Epithelial cell of esophagus (primary cell): ENCODE measurements around the gene LZTR1.

Source experiments
- DNase-seq: peaks from one replicate; pipeline ENCODE4 v3.0.0; 2010; ENCODE audit warnings: low read depth
- H3K4me3 ChIP-seq: 2 replicates; pipeline ENCODE4 v1.5.1; 2011; ENCODE audit warnings: mild to moderate bottlenecking, low read length, control low read depth
- CTCF ChIP-seq: IDR thresholded peaks from 2 replicates; pipeline ENCODE4 v1.5.1; 2011; ENCODE audit warnings: low read depth, mild to moderate bottlenecking, low read length, control low read depth, inconsistent platforms; ENCODE audit not compliant: insufficient read depth; ENCODE audit errors: missing control alignments

LZTR1 gene

DNA sequence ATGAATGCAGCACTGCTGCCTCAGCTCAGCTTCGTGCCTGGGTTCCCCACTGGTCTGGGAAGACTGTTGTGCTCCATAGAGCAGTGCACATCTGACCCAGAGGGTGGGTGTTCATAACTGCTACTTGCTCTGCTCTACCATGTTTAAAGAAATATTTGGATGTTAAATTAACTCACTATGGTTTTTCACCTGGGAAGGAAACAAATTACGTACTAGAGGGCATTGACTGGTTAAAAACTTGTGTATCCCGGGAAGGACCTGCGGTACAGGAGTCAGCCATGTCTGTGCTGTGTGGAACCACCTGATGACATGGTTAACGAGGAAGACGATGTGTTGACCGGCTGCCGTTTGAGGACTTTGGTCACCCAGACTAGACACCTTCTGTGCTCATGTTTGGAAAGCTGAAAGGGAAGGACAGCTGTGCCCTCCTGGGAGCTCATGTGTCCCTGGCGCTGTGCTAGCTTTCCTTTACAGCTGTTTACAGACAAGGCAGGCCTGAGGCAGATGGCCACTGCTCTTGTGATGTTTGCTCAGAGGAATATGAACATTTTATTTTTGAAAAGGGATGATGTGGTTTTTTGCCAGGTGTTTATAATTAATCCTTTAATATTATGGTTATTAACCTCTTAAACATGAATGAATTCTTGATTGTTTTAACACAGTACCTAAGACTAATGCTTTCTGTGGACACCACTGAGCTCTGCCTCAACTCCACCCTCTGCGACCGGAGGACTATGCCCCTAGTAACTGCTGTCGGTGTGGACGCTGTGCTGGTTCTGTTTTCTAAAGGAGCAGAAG, 29.4 kb upstream of the LZTR1 start:
- TF ChIP-seq CTCF: no peak
- no peak for DNase-seq
- H3K4me3 ChIP-seq: no peak overlapping the region

DNA sequence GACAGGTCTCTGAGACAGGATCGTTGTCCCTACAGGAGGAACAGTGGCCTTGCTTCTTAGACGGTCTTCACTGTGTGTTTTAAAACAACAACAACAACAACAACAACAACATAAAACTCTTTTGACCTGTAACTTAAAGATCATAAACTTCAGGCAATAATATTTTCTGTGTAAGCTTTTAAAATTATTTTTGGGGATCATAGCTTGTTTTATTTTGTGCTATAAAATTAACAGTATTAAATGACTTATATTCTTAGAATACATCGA, 28.8 kb upstream of the LZTR1 start:
- no peak for TF ChIP-seq CTCF
- DNase-seq: no peak
- no peak overlapping the region for H3K4me3 ChIP-seq

DNA sequence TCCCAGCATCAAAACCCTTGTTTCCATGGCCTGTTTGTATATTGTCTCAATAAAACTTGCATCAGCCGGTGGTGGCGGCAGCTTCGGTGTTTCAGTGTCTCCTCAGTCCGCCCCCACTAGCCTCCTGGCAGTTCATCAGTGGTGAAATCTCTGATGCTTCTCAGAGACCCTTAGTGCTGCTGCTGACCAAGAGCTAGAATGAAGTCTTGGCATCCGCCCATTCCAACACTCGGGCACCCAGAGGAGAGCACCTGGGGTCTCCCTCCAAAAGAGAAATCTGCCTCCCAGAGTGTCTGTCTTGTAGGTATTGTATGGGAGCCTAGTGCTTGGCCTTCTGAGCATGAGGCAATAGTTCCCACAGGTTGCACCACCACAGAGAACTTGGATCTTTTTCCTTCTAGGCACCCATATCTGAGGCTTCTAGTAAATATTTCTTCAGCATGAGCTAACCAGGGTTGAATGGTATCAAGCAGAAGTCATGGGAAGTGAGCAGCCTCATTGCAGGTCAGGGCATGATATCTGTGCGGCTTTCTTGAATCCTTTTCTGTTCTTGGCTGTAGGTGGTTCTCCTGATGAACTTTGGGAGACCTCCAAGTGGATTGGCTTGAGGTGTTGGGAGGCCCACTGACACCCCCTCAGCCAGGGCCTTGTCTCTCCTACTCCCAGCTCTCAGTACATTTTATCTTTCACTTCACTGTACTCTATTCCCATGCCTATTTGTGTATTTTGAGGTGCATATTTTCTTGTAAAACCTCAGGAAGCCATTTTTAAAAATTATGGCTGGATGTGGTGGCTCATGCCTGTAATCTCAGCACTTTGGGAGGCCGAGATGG, 28.2 kb upstream of the LZTR1 start:
- DNase-seq: peak; percentile 97
- TF ChIP-seq CTCF: no peak
- no peak overlapping the region for H3K4me3 ChIP-seq

GRCh38 chr22:20955548-20955947, 26.5 kb upstream of the LZTR1 start:
- DNase-seq: no peak
- no peak for TF ChIP-seq CTCF

GRCh38 chr22:20956258-20957101, 25.6 kb upstream of the LZTR1 start:
- H3K4me3 ChIP-seq: peak overlapping the region; percentile 53
- DNase-seq: peak; percentile 86
- TF ChIP-seq CTCF: peak; percentile 31

More at GRCh38 chr22:20955548-20955947, 26.5 kb upstream of the LZTR1 start:
- H3K4me3 ChIP-seq: no peak overlapping the region

GRCh38 chr22:20957102-20957682, 24.9 kb upstream of the LZTR1 start:
- peak overlapping the region; percentile 53 for H3K4me3 ChIP-seq
- no peak for DNase-seq
- TF ChIP-seq CTCF: no peak
